COLO829 (cell line): ENCODE data around the gene ALDH18A1.
"Not testable (repeated sequence)": the region's sequence is repeated elsewhere in the genome, so short reads cannot be mapped to it uniquely, and the experiment has no call there.

Source experiments
- DNase-seq: peaks from one replicate; pipeline ENCODE4 v3.0.0; 2012; ENCODE audit warnings: low spot score

Gene ALDH18A1

GRCh38 chr10:95656291-95657164, at the start of gene ALDH18A1:
TSS of gene ALDH18A1 (minus strand) at chr10:95656711. CDS start at chr10:95653377, 3,334 bp downstream.
- peak; percentile 81 for DNase-seq

DNA sequence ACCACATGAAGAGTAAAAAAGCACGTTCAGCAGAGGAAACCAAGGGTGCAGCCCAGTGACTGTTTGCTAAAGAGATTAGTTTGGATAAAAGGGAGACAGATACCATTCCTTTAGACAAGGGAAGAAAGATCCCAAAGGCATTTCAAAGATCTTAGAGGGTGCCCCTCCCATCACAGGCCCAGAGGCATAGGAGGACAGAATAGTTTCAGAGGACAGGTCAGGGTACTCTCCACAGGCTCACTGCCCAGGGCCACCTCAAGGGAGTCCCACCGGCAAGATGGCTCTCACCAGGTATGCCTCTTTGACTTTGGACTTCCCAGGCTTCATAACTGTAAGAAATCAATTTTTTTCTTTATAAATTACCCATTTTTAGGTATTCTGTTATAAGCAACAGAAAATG, 41.9 kb upstream of the ALDH18A1 start:
- DNase-seq: no peak

DNA sequence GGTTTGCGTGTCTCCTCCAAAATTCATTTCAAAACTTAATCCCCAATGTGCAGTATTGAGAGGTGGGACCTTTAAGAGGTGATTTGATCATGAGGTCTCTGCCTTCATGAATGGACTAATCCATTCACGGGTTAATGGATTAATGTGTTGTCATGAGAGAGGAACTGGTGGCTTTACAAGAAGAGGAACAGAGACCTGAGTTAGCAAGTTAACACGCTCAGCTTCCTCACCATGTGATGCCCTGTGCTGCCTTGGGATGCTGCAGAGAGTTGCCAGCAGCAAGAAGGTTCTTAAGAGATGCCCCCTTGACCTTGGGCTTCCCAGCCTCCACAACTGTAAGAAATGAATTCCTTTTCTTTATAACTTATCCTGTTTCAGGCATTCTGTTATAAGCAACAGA, 40.9 kb upstream of the ALDH18A1 start:
- no peak for DNase-seq

DNA sequence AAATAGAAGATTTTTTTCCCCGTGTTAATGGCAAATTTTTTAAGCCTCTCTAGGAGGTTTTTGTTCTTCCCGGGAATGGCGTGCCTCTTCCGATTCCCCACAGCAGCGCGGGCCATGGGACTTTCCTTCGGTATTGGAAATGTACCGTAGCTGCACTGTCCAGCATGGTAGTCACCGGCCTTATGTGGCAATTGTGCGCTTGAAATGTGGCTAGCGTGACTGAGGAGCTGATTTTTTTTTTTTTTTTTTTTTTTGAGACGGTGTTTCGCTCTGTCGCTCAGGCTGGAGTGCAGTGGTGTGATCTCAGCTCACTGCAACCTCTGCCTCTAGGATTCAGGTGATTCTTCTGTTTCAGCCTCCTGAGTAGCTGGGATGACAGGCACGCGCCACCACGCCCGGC, 38.2 kb upstream of the ALDH18A1 start:
- DNase-seq: no peak

- peak; percentile 98 for DNase-seq
These were observed 37.4 kb upstream of the ALDH18A1 start, which contains the start of gene TCTN3 for GRCh38 chr10:95693668-95694534. TSS of gene TCTN3 (minus strand) at chr10:95693927. CDS start at chr10:95693899, 28 bp downstream.

- peak; percentile 10 for DNase-seq
These were observed 36.7 kb upstream of the ALDH18A1 start for GRCh38 chr10:95693071-95693667.

DNA sequence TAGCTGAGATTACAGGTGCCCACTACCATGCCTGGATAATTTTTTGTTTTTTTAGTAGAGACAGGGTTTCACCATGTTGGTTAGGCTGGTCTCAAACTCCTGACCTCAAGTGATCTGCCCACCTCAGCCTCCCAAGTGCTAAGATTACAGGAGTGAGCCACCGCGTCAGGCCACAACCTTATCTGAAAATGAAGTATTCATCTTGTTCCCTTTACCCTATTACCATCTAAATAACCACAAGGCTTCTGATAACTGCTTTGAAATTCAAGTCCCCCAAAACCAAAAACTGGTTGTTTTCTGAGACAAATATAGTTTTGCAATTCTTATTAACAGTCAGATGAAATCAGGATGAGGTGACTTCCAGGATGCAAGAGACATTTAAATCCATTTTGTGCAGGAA, 34.8 kb upstream of the ALDH18A1 start:
- DNase-seq: no peak

DNA sequence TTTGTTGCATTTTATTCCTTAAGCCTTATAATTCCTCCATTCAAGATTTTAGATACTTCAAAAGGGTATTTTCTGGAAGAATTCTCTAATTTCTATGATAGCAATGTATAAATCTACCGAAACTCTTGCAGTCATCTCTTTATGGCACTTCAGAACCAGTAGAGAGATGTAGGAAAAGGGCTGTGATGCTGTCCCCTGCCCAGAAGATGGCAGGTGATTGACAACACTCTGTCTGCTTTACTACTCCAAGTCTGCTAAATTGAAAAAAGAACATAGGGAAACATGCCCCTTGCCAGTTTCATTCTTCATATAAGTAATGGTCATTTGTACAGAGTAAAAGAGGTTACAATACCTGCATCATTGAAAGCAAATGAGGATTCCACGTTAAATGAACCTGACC, 32.1 kb upstream of the ALDH18A1 start:
- no peak for DNase-seq

DNA sequence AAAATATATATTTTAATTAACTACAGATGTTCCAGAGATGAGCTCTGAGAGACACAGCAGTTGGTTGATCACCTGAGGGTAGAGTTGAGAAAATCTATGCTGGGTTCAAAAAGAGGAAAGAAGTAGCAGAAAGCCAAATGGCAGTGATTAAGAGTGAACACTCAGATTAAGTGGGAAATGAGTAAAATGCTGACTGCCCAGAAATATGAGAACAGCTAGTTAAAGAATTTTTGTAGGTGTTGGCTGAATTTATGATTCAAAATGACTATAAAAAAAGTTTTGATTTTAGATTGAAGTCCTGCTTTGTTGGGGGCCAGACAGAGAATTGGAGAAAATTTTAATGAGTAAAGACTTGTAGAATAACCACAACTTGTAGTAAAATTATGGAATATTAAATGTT, 27.5 kb upstream of the ALDH18A1 start:
- DNase-seq: no peak

DNA sequence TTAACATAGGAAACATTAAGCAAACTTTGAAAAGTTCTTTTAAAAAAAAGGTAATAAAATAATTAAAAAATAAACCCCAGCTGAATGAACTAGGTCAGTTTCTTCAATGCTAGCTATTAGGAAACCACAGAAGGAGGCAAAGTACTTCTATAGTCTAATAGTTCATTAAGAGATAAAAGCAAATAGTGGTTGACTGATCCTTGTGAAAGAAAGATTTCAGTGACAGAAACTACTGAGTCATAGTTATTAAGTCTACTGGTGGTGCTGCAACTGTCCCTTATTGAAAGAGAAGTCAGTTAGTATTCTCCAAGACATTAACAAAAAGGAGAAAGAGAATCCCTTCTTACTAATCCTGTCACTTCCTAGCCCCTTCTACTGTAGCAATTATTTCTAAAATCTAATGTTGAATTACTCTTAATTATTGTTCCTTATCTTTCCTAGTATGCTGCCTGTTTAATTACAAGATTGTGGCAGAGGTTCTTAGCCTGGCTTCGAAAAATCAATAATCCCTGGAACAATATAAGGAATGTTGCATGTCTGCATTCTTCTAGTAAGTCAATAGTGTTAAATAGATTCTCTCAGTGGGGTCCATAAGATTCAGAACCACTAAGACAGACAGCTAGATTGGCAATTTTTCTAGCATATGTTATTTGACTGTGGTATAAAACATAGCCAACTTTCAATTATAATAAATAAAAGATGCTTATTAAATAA, 19.0 kb upstream of the ALDH18A1 start:
- DNase-seq: no peak

- no peak for DNase-seq
These were observed 18.1 kb upstream of the ALDH18A1 start for GRCh38 chr10:95674643-95675042.

DNA sequence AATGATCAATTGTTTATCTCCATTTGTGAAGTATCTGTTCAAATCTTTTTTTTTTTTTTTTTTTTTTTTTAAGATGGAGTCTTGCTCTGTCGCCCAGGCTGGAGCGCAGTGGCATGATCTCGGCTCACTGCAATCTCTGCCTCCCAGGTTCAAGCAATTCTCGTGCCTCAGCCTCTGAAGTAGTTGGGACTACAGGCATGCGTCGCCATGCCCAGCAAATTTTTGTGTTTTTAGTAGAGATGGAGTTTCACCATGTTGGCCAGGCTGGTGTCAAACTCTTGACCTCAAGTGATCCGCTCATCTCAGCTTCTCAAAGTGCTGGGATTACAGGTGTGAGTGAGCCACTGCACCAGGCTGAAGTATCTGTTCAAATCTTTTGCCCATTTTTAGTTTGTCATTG, 16.1 kb upstream of the ALDH18A1 start:
- not testable (repeated sequence) for DNase-seq

GRCh38 chr10:95664543-95664942, 8.0 kb upstream of the ALDH18A1 start:
- no peak for DNase-seq

DNA sequence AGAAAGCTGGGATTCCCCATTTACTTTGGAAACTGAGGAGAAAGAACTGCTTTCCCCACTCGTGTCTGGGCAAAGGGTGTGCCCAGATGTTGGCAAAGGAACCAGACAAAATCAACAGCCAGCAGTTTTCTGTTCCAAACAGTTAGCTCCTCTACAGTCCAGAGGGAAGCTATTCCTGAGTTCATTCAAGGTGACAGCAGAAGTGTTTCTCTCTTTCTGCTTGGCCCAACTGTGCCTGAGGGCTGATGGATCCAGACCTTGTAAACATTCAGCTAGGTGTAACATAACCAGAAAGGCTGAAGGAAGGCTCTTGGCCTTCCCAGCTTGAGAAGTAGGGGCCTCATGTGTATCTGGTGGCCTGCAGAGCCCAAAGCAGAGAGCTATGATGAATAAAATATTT, 7.0 kb upstream of the ALDH18A1 start:
- DNase-seq: no peak

DNA sequence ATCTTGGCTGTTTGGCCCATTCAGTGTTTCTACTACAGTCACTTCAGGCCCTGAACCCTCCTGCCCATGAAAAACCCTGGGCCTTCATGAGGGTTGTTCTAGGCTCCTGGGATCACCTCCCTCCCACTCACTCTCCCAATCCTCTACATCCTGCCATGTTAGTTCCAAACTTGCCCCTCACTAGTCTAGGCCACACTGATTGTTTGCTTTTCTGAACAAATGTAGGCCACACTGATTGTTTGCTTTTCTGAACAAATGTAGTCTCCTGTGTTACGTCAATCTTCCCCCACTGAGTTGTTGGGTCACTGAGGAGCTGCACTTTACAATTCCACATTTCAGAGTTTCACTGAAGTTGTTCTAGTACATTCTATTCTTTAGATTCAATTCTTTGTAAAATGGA, 5.3 kb upstream of the ALDH18A1 start:
- DNase-seq: no peak

DNA sequence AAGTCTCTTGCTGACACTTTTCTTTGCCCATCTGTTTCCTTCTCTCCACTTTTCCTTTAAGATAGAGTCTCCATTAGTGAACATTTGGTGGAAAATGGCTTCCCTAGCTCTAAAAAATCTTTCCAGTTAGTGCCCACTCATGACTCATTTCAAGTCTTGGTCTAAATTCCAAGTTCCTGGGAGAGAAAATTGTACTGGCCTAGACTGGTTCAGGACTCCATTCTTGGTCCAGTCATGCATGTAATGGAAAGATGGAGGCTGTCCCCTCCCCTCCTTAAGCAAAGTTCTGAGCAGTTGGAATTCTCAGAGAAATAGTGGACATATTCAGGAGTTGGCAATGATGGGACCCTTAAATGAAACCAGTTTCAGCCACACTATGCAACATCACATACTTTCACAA, 3.8 kb upstream of the ALDH18A1 start:
- no peak for DNase-seq

- no peak for DNase-seq
These were observed 739 bp upstream of the ALDH18A1 start for GRCh38 chr10:95657250-95657649.

DNA sequence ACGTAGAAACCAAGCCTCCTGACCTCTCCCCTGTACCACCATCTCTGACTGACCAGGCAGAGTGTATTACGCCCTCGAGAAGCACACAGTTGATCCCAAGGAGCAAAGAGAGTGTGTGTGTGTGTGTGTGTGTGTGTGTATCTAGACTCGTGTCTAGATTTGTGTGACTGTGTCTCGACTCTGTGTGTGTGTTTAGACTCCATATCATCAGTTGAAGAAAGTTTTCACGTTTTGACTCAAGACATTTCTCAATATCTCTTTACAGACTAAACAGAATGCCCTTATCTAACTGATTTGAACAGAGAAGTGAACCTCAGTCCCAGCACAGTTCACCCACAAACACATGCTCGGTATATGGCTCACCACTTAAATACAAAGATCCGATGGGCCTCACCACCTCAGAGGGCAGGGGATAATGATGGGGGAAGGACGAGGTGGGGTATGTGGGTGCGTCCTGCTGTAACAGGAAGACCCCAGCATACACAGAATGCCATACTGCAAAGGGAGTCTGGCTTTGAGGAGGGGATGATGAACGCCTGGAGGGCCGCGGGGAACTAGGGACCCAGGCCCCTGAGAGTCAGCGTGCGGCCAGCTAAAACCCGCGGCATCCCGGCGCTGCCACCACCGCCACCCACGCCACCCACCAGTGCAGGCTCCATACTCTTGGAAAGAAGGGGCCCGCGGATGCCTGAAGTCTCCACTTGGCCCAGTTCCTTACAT, 780 bp downstream of the ALDH18A1 start:
- DNase-seq: no peak

- DNase-seq: peak; percentile 70
These were observed 2.6 kb downstream of the ALDH18A1 start for GRCh38 chr10:95653895-95654294.

DNA sequence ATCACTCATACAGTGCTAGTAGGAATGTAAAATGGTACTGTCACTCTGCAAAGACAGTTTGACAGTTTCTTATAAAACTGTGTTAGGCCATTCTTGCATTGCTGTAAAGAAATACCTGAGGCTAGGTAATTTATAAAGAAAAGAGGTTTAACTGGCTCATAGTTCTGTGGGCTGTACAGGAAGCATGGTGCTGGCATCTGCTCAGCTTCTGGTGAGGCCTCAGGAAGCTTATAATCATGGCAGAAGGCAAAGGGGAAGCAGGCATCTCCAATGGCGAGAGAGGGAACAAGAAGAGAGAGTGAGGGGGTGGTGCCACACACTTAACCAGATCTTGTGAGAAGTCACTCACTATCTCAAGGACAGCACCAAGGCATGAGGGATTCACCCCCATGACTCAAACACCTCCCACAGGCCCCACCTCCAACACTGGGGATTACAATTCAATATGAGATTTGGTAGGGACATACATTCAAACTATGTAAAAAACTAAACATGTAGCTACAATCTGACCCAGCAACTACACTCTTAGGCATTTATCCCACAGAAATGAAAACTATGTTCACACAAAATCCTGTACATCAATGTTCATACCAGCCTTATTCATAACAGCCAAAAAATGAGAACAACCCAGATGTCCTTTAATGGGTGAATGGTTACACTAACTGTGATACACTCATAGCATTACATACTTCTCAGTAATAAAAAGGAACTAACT, 5.0 kb downstream of the ALDH18A1 start:
- no peak for DNase-seq

GRCh38 chr10:95650232-95650631, 6.3 kb downstream of the ALDH18A1 start:
- no peak for DNase-seq
